AG04449 (cell line): ENCODE results near the gene RIIAD1.
"Not testable (repeated sequence)": the region's sequence is repeated elsewhere in the genome, so short reads cannot be mapped to it uniquely, and the experiment has no call there.

Source experiments
- CTCF ChIA-PET: fragments of 350-600 bp; formaldehyde crosslinking; extraction: SDS; loops from one replicate; lab custom pipeline; 2021; ENCODE audit warnings: antibody characterized with exemption; lab: Yijun Ruan, JAX
- POLR2A ChIA-PET: fragments of 400-600, 350-600 bp; formaldehyde crosslinking; extraction: SDS; loops from one replicate; lab custom pipeline; 2020; ENCODE audit warnings: antibody characterized with exemption, inconsistent platforms; lab: Yijun Ruan, JAX
- DNase-seq: peaks from one replicate; pipeline ENCODE4 v3.0.0-alpha.2; 2010; ENCODE audit warnings: low read depth, low spot score
- H3K4me3 ChIP-seq: 2 replicates; pipeline ENCODE4 v1.5.1; 2011; ENCODE audit warnings: low read depth, mild to moderate bottlenecking, control low read depth, low read length
- CTCF ChIP-seq: IDR thresholded peaks from one replicate; pipeline ENCODE4 v1.5.1; 2011; ENCODE audit warnings: mild to moderate bottlenecking, moderate library complexity, low read length, control low read depth, inconsistent platforms; ENCODE audit not compliant: insufficient read depth; ENCODE audit errors: missing control alignments

RIIAD1 gene

GRCh38 chr1:151756291-151756690 lies 35.0 kb downstream of the RIIAD1 start:
- no peak for TF ChIP-seq CTCF
- CTCF ChIA-PET: interaction anchor here (1.4 to 1.5 kb wide), 2 partner anchors 21 to 245 kb away, joined by 3 to 4 read pairs; partner anchors contain the start of gene CGN
- POLR2A ChIA-PET: no interaction called here
- no peak overlapping the region for H3K4me3 ChIP-seq
- DNase-seq: no peak

GRCh38 chr1:151759241-151759640 lies 37.9 kb downstream of the RIIAD1 start:
- H3K4me3 ChIP-seq: no peak overlapping the region
- ChIA-PET POLR2A (no interaction called here), CTCF (no interaction called here)
- DNase-seq: no peak
- no peak for TF ChIP-seq CTCF

GRCh38 chr1:151760597-151761385 lies 39.5 kb downstream of the RIIAD1 start:
- CTCF ChIA-PET: interaction anchor here (1.3 kb wide), 1 partner anchor 167 kb away, joined by 3 read pairs; no protein-coding TSS in a partner anchor
- POLR2A ChIA-PET: no interaction called here
- H3K4me3 ChIP-seq: no peak overlapping the region
- DNase-seq: no peak
- no peak for TF ChIP-seq CTCF

- POLR2A ChIA-PET: no interaction called here
- CTCF ChIA-PET: interaction anchor here (0.8 to 1.2 kb wide), 6 partner anchors 8 to 319 kb away, joined by 3 to 4 read pairs (median 3); no protein-coding TSS in a partner anchor
- TF ChIP-seq CTCF: no peak
- peak within 1 kb of the TSS; percentile 90 for H3K4me3 ChIP-seq
- no peak for DNase-seq
Measured at GRCh38 chr1:151762941-151763921, 41.9 kb downstream of the RIIAD1 start, which contains the start of gene MRPL9. Gene MRPL9 (minus strand): TSS chr1:151763496. CDS start chr1:151763479, 17 bp downstream.

GRCh38 chr1:151763990-151764389 lies 42.7 kb downstream of the RIIAD1 start:
- ChIA-PET POLR2A (no interaction called here), CTCF (interaction anchor here (0.8 to 1.2 kb wide), 2 partner anchors 23 to 71 kb away, joined by 3 to 4 read pairs; no protein-coding TSS in a partner anchor)
- peak overlapping the region; percentile 90 for H3K4me3 ChIP-seq
- no peak for TF ChIP-seq CTCF
- DNase-seq: no peak

GRCh38 chr1:151768351-151769066 lies 47.2 kb downstream of the RIIAD1 start:
- H3K4me3 ChIP-seq, CTCF ChIA-PET, POLR2A ChIA-PET, DNase-seq: not testable (repeated sequence)

GRCh38 chr1:151769270-151769669 lies 47.9 kb downstream of the RIIAD1 start:
- DNase-seq, CTCF ChIA-PET, POLR2A ChIA-PET, H3K4me3 ChIP-seq: not testable (repeated sequence)
